Stimulated activated CD4-positive, alpha-beta T cell treated with anti-CD3 and anti-CD28 coated beads, Interleukin-1b, Interleukin-23, amount 100 ng/mL, for 48 hours (primary cell): ENCODE data around the gene GIPR.
"Not testable (repeated sequence)": the region's sequence is repeated elsewhere in the genome, so short reads cannot be mapped to it uniquely, and the experiment has no call there.

Experiments used
- DNase-seq: peaks from one replicate; pipeline ENCODE4 v3.0.0-alpha.2; 2020

Gene GIPR

GRCh38 chr19:45693106-45693788, 25.2 kb downstream of the GIPR start:
- peak; percentile 80 for DNase-seq

DNA sequence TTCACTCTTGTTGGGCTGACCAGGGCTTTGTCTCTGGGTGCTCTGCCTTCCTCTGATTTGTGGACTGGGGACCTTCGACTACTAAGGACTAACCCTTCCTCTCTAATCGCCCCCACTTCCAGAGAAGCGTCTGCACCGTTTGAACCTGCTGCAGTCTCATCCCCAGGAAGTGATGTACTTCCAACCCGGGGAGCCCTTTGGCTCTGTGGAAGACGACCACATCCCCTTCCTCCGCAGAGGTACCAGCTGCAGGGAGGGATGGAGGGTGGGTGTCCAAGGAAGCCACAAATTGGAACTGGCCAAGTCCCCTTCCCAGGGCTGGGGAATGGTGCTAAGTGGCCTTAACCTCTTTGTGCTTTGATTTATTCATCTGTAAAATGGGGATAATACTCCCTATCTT, 33.7 kb downstream of the GIPR start:
- DNase-seq, result no peak

GRCh38 chr19:45705115-45705514, 37.1 kb downstream of the GIPR start:
- DNase-seq, result no peak

- no peak for DNase-seq
Observed at GRCh38 chr19:45705710-45706415, 37.8 kb downstream of the GIPR start.

DNA sequence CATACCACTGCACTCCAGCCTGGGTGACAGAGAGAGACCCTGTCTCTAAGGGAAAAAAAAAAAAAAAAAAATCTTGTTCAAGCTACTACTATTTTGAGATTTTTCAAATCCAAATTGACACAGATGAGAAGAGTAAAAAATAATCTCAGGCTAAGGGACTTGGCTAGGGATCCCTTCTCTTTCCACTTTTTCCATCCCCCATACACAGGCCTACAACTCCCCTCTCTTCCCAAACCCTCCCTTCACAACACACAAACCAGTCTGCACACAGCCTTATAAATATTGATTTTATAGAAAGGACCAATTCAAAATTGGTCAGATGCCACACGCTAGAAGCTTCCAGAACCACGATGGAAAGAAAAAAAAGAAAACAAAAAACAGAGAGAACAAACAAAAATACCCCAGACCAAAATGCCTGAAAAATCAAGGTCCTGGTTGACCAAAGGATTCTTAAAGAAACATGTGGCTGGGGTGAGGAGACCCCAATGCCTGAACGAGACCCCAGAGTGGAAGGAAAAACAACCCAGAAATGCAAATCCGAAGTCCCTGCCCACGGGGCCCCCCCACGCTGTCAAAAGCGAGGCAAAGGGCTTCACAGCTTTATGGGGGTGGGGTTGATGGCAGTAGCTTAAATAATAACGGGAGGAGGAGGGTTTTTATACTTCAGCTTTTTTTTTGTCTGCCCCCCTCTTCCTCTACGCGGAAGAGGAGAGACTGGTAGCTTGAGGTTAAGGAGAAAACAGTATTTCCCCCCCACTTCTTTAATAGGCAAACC, 42.5 kb downstream of the GIPR start:
- DNase-seq, result no peak

GRCh38 chr19:45711851-45712698, 44.1 kb downstream of the GIPR start:
- DNase-seq, result no peak

- DNase-seq, result no peak
Observed at GRCh38 chr19:45712699-45713067, 44.7 kb downstream of the GIPR start.

DNA sequence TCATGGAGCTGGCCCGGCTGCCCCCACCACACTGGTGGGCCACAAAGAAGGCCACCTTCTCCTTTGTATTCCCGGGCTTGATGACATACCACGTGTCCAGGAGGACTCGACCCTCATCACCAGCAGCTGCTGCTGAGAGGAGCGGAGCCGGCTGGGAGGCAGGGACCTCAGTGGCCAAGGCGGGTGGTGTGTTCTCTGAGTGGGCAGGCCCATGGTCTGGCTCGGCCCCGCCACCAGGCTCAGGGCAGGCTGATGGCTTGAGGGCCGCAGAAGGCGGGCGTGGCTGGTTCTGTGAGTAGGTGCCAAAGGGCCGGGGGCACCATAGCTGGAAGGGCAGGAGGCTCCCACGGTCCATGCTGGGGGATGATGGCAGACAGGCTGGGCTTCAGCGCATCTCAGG, 45.1 kb downstream of the GIPR start:
- no peak for DNase-seq

DNA sequence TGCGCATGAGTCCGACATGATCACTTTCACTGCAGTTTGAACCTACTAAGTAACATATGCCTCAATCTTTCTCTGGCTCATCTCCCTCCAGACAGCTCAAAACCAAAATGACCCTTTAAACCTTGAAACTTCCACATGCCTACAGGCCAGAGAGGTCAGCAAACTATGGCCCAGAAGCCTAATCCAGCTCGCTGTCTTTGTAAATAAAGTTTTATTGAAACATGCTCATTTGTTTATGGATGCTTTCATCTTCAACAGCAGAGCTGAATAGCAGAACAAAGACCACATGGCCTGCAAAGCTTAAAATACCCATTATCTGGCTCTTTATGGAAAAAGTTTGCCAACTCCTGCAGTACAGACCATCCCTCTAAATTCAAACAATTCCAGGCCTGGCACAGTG, 47.1 kb downstream of the GIPR start:
- no peak for DNase-seq

DNA sequence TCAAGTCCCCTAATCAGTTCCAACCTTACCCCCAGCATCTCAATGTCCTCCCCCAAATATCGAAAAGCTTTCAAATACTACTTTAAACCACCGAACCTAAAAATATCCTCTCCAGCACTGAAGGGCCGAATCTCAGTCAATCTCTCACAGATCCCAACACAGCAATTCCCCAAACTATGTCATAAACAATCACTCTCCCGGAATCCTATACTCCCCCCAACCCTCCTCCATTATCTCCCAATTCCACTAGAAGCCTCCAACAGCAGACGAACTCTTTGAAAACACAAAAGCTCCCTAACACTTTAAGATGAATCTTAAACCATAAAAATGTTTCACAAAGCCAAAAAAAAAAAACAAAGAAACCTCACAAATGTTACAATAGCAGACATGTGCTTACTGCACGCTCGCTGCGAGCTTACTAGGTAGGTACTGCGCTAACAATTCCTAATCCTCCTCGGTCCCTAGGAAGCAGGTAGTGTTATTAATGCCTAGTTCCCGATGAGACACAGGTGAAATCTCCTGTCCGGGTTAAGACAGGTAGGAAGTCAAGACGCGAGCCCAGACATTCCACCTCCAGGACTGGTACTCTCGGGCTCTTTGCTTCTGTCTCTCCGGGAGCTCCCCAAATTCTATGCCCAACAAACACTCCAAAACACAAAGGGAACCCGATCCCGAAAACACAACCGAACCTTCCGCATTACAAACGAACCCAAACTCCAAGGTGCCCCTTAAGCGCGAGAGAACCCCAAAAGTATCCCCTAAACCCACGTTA, 48.5 kb downstream of the GIPR start:
- no peak for DNase-seq

DNA sequence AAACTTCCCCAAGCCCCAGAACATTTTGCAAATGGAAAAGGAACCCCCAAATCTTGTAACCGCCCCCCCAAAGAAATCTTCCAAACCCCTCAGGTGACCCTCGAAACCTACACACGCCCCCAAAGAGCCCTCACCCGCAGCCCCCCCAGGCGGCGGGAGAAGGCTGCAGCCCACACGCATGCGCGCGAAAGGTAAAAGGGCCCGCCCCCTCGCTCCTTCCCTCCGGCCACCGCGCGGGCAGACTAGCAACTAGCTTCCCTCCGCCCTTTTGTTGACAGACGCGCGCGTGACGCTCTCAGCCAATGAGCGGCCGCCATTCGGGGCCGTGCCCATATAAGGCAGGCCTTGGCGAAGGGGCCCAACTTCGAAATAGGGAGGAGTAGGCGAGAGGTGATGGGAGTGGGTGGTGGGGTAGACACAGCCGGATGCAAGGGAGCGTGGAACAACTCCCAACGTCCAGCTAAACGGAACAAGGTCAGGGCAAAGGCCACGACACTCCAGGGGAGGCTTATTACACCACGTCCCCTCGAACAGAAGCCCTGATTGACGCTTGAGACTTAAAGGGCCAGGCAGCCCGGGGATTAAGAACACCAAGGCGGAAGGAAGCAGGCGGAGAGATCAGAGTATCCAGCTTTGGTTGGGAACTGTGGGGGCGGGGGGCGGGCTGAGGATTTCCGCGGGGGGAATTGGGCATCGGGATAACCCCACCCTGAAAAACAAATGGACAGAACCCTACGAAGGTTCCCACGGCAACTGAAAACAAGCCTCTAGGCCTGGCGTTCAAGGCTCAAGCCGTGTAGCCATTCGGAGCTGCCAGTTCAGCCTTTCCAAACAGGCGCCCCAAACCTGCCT, 49.3 kb downstream of the GIPR start:
- DNase-seq, result peak; percentile 99

DNA sequence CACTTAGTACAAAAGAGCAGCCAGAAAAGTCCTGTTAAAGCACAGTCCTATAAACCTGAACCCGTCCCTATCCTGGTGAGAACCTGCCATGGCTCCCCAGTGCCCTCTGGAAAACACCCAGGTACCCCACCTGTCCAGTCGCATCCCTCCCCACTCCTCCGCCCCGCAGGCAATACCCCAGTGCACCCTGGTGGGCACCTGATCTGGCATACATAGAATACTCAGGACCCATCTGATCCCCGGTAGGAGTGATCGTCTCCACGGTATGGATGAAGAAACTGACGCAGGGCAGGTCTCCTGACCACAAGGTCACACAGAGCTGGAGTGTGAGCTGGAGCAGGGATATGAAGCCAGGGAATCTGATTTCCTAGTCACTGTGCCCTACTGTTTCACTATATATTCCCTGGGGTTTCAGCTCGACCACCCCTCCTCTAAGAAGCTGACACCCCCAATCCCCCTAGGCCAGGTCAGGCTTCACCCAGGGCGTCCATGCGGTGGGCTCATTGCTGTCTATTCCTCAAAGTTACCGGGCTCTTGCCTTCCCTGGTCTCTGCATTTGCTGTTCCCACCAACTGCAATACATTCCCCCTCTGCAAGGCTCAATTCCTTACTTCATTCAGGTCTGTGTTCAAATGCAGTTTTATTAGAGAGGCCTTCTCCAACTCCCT, 50.1 kb downstream of the GIPR start:
- DNase-seq, result no peak

GRCh38 chr19:45720065-45720464, 52.0 kb downstream of the GIPR start:
- not testable (repeated sequence) for DNase-seq

- not testable (repeated sequence) for DNase-seq
Observed at GRCh38 chr19:45728683-45729082, 60.7 kb downstream of the GIPR start.

DNA sequence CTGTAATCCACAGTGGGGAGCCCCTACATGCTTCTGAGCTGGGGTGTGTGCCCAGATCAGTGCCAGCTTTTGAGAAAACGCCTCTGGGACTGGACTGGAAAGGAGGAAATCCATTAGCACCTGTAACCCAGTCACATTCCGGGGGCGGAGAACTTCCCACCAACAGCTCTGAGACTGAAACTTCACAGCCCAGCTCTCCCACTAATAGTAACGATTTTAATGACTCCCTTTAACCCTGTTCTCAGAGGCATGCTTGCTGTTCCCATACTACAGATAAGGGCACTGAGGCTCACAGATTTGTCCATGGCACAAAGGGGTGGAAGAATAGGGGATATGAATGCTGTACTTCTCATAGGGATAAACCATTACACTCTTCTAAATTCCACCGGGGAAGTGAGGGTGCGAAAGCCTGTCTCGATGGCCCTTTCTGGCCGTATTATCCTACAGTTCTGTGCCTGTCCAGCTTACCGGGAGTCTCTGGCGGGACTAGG, 61.8 kb downstream of the GIPR start:
- no peak for DNase-seq

- DNase-seq, result peak; percentile 97
Observed at GRCh38 chr19:45730368-45731288, 62.6 kb downstream of the GIPR start, which contains the start of gene FBXO46. TSS of gene FBXO46 (minus strand) at chr19:45730896. CDS start at chr19:45713495, 17,401 bp downstream.
